Measurements from ENCODE around the gene INAVA.

DNA sequence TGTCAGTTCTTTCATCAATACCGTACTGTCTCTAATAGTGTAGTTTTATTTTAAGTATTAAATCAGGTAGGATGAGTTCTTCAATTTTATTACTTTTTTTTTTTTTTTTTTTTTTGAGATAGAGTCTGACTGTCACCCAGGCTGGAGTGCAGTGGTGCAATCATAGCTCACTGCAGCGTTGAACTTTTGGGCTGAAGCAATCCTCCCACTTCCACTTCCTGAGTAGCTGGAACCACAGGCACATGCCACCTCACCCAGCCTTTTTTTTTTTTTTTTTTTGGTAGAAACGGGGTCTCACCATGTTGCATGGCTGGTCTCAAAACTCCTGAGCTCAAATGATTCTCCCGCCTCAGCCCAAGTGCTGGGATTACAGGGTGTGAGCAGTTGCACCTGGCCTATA lies 44.3 kb downstream of the INAVA start:
- TF ChIP-seq, protein P1, sequence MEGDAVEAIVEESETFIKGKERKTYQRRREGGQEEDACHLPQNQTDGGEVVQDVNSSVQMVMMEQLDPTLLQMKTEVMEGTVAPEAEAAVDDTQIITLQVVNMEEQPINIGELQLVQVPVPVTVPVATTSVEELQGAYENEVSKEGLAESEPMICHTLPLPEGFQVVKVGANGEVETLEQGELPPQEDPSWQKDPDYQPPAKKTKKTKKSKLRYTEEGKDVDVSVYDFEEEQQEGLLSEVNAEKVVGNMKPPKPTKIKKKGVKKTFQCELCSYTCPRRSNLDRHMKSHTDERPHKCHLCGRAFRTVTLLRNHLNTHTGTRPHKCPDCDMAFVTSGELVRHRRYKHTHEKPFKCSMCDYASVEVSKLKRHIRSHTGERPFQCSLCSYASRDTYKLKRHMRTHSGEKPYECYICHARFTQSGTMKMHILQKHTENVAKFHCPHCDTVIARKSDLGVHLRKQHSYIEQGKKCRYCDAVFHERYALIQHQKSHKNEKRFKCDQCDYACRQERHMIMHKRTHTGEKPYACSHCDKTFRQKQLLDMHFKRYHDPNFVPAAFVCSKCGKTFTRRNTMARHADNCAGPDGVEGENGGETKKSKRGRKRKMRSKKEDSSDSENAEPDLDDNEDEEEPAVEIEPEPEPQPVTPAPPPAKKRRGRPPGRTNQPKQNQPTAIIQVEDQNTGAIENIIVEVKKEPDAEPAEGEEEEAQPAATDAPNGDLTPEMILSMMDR (IDR thresholded peaks at IDR 0.05) = no peak
- TF ChIP-seq ZFX (IDR thresholded peaks at IDR 0.05; ENCODE audit: borderline replicate concordance) = no peak
